ENCODE results near the gene SLC6A19.

DNA sequence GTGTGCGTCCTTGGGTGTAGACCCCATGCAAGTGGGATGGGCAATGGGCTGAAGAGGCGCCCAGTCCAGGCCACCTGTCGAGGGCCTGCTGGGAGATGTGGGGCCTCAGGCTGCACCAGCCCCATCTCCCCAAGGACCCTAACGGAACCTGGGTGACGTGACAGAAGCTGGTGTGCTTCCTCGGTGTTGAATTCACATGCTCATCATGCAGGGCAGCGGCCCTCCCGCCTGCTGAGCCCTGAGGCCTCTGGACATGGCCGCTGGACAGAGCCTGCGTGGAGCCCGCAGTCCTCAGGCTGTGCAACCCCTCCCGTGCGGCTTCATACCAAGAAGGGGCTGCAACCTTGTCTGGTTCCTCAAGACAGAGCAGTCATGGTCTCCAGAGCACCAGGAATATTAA is 66.7 kb downstream of the SLC6A19 start:
- TF ChIP-seq GATA2 (IDR thresholded peaks at IDR 0.05; ENCODE audit: low read depth, low read length) (no peak), GATA3 (IDR thresholded peaks at IDR 0.05; ENCODE audit: low read depth, low read length) (no peak)
